Keratinocyte (primary cell): ENCODE measurements around the gene SMARCAL1. TPM values are rescaled to one million over a fixed set of nuclear protein-coding genes. Genes with fewer than 3 reads are reported as not detected.

Experiments used
- DNase-seq: peaks from one replicate; pipeline ENCODE4 v3.0.0-alpha.2; 2011; ENCODE audit warnings: low read depth, missing footprints, low spot score
- FAIRE-seq: peaks from 2 replicates; lab custom pipeline; 2011; peaks lifted over from hg19 to GRCh38; lab: Jason Lieb, UNC
- H2AFZ ChIP-seq: 2 replicates; pipeline ENCODE4 v1.6.0; 2012; ENCODE audit warnings: low read length, control low read depth, inconsistent platforms; ENCODE audit not compliant: control insufficient read depth
- H3K27ac ChIP-seq: 2 replicates; pipeline ENCODE4 v1.5.1; 2011; ENCODE audit warnings: low read length; ENCODE audit not compliant: control insufficient read depth, insufficient read depth
- H3K27me3 ChIP-seq: 3 replicates; pipeline ENCODE4 v1.6.0; 2011; ENCODE audit warnings: low read length; ENCODE audit not compliant: control insufficient read depth, insufficient read depth; ENCODE audit errors: extremely low read depth
- H3K36me3 ChIP-seq, 2 experiments: 2 replicates in 1 of 2; 3 replicates in 1 of 2; pipeline ENCODE4 v1.5.1; 2011; ENCODE audit warnings: low read length in 2 of 2, mild to moderate bottlenecking in 1 of 2; ENCODE audit not compliant: control insufficient read depth in 2 of 2, insufficient read depth in 2 of 2; ENCODE audit errors: extremely low read depth in 1 of 2
- H3K4me1 ChIP-seq: 3 replicates; pipeline ENCODE4 v1.5.1; 2011; ENCODE audit warnings: low read length; ENCODE audit not compliant: control insufficient read depth, insufficient read depth; ENCODE audit errors: extremely low read depth
- H3K4me2 ChIP-seq: 3 replicates; pipeline ENCODE4 v1.6.0; 2011; ENCODE audit warnings: low read depth, low read length; ENCODE audit not compliant: control insufficient read depth, insufficient read depth; ENCODE audit errors: extremely low read depth
- H3K4me3 ChIP-seq, 3 experiments: fragments of 200-600 bp in 1 of 3; sonication (generic) in 1 of 3; 2 replicates in 2 of 3; 3 replicates in 1 of 3; pipeline ENCODE4 v1.5.1; 2011 to 2016; ENCODE audit warnings: low read length in 3 of 3, mild to moderate bottlenecking in 3 of 3, control low read depth in 2 of 3, inconsistent platforms in 1 of 3, low read depth in 1 of 3, mixed read lengths in 1 of 3, mixed run types in 1 of 3, moderate library complexity in 1 of 3; ENCODE audit not compliant: control insufficient read depth in 2 of 3, insufficient read depth in 2 of 3; ENCODE audit errors: extremely low read depth in 1 of 3
- H3K79me2 ChIP-seq: 2 replicates; pipeline ENCODE4 v1.6.0; 2012; ENCODE audit warnings: low read length; ENCODE audit not compliant: control insufficient read depth, insufficient read depth
- H3K9ac ChIP-seq: 3 replicates; pipeline ENCODE4 v1.6.0; 2011; ENCODE audit warnings: low read length; ENCODE audit not compliant: control insufficient read depth, insufficient read depth; ENCODE audit errors: extremely low read depth
- H3K9me1 ChIP-seq: 3 replicates; pipeline ENCODE4 v1.6.0; 2011; ENCODE audit warnings: low read length; ENCODE audit not compliant: control insufficient read depth, insufficient read depth; ENCODE audit errors: extremely low read depth
- H3K9me3 ChIP-seq: 2 replicates; pipeline ENCODE4 v1.5.1; 2012; ENCODE audit warnings: low read depth, low read length; ENCODE audit not compliant: control insufficient read depth
- H4K20me1 ChIP-seq: 3 replicates; pipeline ENCODE4 v1.6.0; 2011; ENCODE audit warnings: low read length; ENCODE audit not compliant: control insufficient read depth, insufficient read depth; ENCODE audit errors: extremely low read depth
- CTCF ChIP-seq, 3 experiments: IDR thresholded peaks in 1 of 3; conservative IDR thresholded peaks in 1 of 3; optimal IDR thresholded peaks in 1 of 3; 2 replicates in 2 of 3; 3 replicates in 1 of 3; pipeline versions ENCODE3 to v1.5.1; 2011; ENCODE audit warnings: low read length in 3 of 3, mild to moderate bottlenecking in 3 of 3, moderate library complexity in 2 of 3, control low read depth in 1 of 3, inconsistent platforms in 1 of 3; ENCODE audit not compliant: insufficient read depth in 2 of 3; ENCODE audit errors: extremely low read depth in 1 of 3
- EZH2 ChIP-seq: IDR thresholded peaks from one replicate; pipeline ENCODE4 v1.6.1; 2012; ENCODE audit warnings: inconsistent platforms, mild to moderate bottlenecking, low read length, moderate library complexity
- dilution Hi-C: fragments of 300-500 bp; cut with MboI; formaldehyde crosslinking; loops from one replicate; pipeline ENCODE4 v1.7.0; 2020; ENCODE audit warnings: low sequenced_read_pairs; ENCODE audit not compliant: extremely low pct_ligation_motif_present
- polyA plus RNA-seq, 5 experiments: library from polyadenylated mRNA; depleted of rRNA in 3 of 5; stranded (reverse) in 3 of 5; stranded (forward) in 1 of 5; unstranded in 1 of 5; fragments of >200 nt; gene quantifications; 1 replicate in 1 of 5; 2 replicates in 3 of 5; 3 replicates in 1 of 5; pipeline versions ENCODE4 v1.2.1 to v1.2.3, GENCODE V29; 2011 to 2012; ENCODE audit warnings: missing spikeins in 2 of 5, low read depth in 1 of 5, low replicate concordance in 1 of 5

SMARCAL1 gene
- polyA plus RNA-seq, 1 donor (not counting 4 experiments of a cell fraction or from before 2014, with no cell fraction given), result 26.3 TPM

- FAIRE-seq, result no peak
- no peak overlapping the region for H3K4me2 ChIP-seq
- dilution Hi-C loops, result no loop called here
- no peaks in the 10 kb centered on the region for H4K20me1 ChIP-seq
- peaks cover 6% of the 10 kb centered on the region for H3K4me1 ChIP-seq
- H3K9ac ChIP-seq, result no peak overlapping the region
- DNase-seq, result no peak
- TF ChIP-seq CTCF (optimal IDR thresholded peaks at IDR 0.05 in 1 of 3, IDR thresholded peaks at IDR 0.05 in 1 of 3, conservative IDR thresholded peaks at IDR 0.05 in 1 of 3; ENCODE audit: extremely low read depth in 1 of 3, insufficient read depth in 2 of 3, low read length in 3 of 3) (no peak), EZH2 (no peak)
- no peaks in the 10 kb centered on the region for H3K79me2 ChIP-seq
- H3K36me3 ChIP-seq, result peaks cover 36 to 55% of the 10 kb centered on the region in 2 experiments
- H3K27ac ChIP-seq, result no peak overlapping the region
- no peaks in the 10 kb centered on the region for H3K9me1 ChIP-seq
- H3K4me3 ChIP-seq, result no peak overlapping the region
- H3K9me3 ChIP-seq, result peaks cover 3% of the 10 kb centered on the region
- H2AFZ ChIP-seq, result no peak overlapping the region
- no peaks in the 10 kb centered on the region for H3K27me3 ChIP-seq
Observed at GRCh38 chr2:216426166-216426777, 14.0 kb downstream of the SMARCAL1 start.

- H3K9me3 ChIP-seq, result peaks cover 3% of the 10 kb centered on the region
- no peak for TF ChIP-seq EZH2
- no peak for TF ChIP-seq CTCF (optimal IDR thresholded peaks at IDR 0.05 in 1 of 3, IDR thresholded peaks at IDR 0.05 in 1 of 3, conservative IDR thresholded peaks at IDR 0.05 in 1 of 3; ENCODE audit: extremely low read depth in 1 of 3, insufficient read depth in 2 of 3, low read length in 3 of 3)
- H3K4me3 ChIP-seq, result no peak overlapping the region
- peaks cover 6% of the 10 kb centered on the region for H3K4me1 ChIP-seq
- H3K36me3 ChIP-seq, result peaks cover 37 to 57% of the 10 kb centered on the region in 2 experiments
- H2AFZ ChIP-seq, result no peak overlapping the region
- no peaks in the 10 kb centered on the region for H4K20me1 ChIP-seq
- no peaks in the 10 kb centered on the region for H3K27me3 ChIP-seq
- no peak overlapping the region for H3K4me2 ChIP-seq
- FAIRE-seq (peak; percentile 84), DNase-seq (no peak)
- no peaks in the 10 kb centered on the region for H3K79me2 ChIP-seq
- H3K9me1 ChIP-seq, result no peaks in the 10 kb centered on the region
- H3K27ac ChIP-seq, result no peak overlapping the region
- no peak overlapping the region for H3K9ac ChIP-seq
- dilution Hi-C loops, result no loop called here
Observed at GRCh38 chr2:216426938-216427337, 14.7 kb downstream of the SMARCAL1 start.
